GM10248 (cell line): Measurements from ENCODE around the gene CRTAC1.

Experiments used
- CTCF ChIA-PET: fragments of 300-600 bp; sonication (Branson Sonifier 250); formaldehyde crosslinking; extraction: SDS; loops from one replicate; lab custom pipeline; 2021; ENCODE audit warnings: antibody characterized with exemption; lab: Yijun Ruan, JAX
- POLR2A ChIA-PET: fragments of 350-650 bp; sonication (Branson Sonifier 250); formaldehyde crosslinking; extraction: SDS; loops from one replicate; lab custom pipeline; 2020; ENCODE audit warnings: antibody characterized with exemption; lab: Yijun Ruan, JAX
- DNase-seq: peaks from one replicate; pipeline ENCODE4 v3.0.0; 2012; ENCODE audit errors: extremely low spot score
- TF ChIP-seq, protein P1 (sequence below): IDR thresholded peaks from 2 replicates; pipeline ENCODE4 v1.5.1; 2012; ENCODE audit warnings: mild to moderate bottlenecking, low read depth; ENCODE audit errors: extremely low read depth, missing control alignments, control extremely low read depth

CRTAC1 gene

GRCh38 chr10:97914171-97914836 lies 116.1 kb downstream of the CRTAC1 start:
- ChIA-PET POLR2A (no interaction called here), CTCF (interaction anchor here (0.8 to 8.4 kb wide), 28 partner anchors 10 to 1332 kb away, joined by 3 to 193 read pairs (median 5); no protein-coding TSS in a partner anchor)
- TF ChIP-seq, protein P1, sequence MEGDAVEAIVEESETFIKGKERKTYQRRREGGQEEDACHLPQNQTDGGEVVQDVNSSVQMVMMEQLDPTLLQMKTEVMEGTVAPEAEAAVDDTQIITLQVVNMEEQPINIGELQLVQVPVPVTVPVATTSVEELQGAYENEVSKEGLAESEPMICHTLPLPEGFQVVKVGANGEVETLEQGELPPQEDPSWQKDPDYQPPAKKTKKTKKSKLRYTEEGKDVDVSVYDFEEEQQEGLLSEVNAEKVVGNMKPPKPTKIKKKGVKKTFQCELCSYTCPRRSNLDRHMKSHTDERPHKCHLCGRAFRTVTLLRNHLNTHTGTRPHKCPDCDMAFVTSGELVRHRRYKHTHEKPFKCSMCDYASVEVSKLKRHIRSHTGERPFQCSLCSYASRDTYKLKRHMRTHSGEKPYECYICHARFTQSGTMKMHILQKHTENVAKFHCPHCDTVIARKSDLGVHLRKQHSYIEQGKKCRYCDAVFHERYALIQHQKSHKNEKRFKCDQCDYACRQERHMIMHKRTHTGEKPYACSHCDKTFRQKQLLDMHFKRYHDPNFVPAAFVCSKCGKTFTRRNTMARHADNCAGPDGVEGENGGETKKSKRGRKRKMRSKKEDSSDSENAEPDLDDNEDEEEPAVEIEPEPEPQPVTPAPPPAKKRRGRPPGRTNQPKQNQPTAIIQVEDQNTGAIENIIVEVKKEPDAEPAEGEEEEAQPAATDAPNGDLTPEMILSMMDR: no peak
- no peak for DNase-seq

DNA sequence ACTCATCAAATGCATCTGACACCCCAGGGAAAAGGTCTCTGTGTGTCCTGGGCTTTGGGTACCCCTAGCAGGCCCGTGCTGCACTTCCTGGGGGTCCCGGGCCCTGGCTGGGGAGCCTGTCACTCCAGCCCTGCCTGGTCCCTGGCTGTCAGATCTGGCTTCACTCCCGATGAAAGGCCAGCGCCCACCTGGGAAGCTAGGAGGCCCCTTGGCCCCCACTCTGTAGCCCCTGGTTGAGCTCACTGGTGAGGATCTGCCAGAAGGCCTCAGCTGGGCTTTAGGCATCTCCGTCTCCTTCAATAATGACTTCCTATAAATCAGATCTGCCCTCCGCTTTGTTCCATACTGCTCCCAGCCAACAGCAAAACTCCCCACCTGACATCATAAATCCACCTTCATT lies 116.8 kb downstream of the CRTAC1 start:
- CTCF ChIA-PET: interaction anchor here (0.7 to 8.4 kb wide), 4 partner anchors 9 to 137 kb away, joined by 3 to 193 read pairs (median 27); no protein-coding TSS in a partner anchor
- POLR2A ChIA-PET: no interaction called here
- DNase-seq: no peak
- TF ChIP-seq, protein P1: no peak

DNA sequence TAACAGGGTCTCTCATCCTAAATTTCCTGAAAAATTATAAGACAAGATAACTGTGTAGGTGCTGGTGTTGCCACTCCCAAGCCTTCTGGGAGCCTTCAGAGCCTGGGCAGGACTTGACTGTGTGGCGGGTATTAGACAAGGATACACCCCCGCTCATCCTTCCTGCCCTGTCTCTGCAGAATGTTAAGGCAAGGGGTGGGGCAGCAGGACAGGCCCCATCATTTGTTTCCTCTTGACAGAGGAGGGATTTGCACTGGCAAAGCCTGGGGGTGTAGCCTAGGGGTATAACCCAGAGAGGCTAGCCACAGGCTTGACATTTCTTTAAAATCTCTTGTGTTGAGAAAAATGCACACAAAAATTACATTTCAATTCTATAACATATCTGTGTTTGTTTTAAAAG lies 117.2 kb downstream of the CRTAC1 start:
- POLR2A ChIA-PET: no interaction called here
- DNase-seq: no peak
- CTCF ChIA-PET: interaction anchor here (0.7 to 8.4 kb wide), 4 partner anchors 9 to 130 kb away, joined by 3 to 193 read pairs (median 46); no protein-coding TSS in a partner anchor
- TF ChIP-seq, protein P1: no peak

DNA sequence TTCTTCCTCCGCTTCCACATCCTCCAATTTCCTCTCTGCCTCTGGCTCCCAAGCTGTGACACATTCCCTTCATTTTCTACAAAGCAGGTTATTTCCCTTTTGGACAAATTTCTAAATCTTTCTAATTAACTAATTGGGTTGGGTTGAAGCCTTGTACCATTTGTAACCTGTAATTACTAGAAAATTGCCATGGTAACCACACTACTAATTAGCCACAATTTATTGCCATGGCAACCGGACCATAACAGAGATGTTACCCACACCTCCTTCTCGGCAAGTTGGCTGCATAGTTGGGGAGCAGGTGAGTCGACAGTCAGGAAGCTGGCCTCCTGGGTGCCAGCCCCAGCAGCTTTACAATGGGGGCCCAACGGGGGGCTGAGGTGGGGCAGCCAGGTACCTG lies 119.2 kb downstream of the CRTAC1 start:
- no peak for DNase-seq
- ChIA-PET POLR2A (no interaction called here), CTCF (interaction anchor here (1.4 to 5.9 kb wide), 3 partner anchors 11 to 136 kb away, joined by 8 to 46 read pairs (median 8); no protein-coding TSS in a partner anchor)
- TF ChIP-seq, protein P1: no peak

DNA sequence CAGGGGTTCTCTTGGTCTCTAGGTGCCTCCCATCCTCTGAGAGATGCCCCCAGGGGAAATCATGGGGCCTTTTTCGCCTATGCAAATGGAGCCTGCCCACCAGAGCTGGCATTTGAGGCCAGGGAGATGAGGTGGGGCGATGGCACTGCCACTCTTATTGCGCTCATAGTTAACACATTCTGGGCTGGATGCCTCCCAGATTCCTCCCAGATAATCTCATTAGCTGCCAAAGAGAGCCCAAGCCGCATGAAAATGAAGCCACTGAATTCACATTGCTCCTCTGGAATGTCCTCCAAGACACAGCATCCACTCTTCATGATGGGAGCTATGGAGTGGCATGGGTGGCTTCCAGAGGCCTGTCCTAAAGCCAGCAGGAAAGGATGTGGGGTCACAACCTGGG lies 119.8 kb downstream of the CRTAC1 start:
- TF ChIP-seq, protein P1: no peak
- CTCF ChIA-PET: interaction anchor here (1.4 to 5.9 kb wide), 3 partner anchors 11 to 137 kb away, joined by 8 to 46 read pairs (median 8); no protein-coding TSS in a partner anchor
- POLR2A ChIA-PET: no interaction called here
- no peak for DNase-seq

- ChIA-PET CTCF (interaction anchor here (5.9 to 6.3 kb wide), 2 partner anchors 7 to 135 kb away, joined by 46 read pairs; no protein-coding TSS in a partner anchor), POLR2A (no interaction called here)
Observed at GRCh38 chr10:97907830-97908229, 122.6 kb downstream of the CRTAC1 start.

More at GRCh38 chr10:97907830-97908229, 122.6 kb downstream of the CRTAC1 start:
- no peak for DNase-seq
- TF ChIP-seq, protein P1: no peak
